ENCODE data around the gene ZCCHC2.

Gene ZCCHC2

DNA sequence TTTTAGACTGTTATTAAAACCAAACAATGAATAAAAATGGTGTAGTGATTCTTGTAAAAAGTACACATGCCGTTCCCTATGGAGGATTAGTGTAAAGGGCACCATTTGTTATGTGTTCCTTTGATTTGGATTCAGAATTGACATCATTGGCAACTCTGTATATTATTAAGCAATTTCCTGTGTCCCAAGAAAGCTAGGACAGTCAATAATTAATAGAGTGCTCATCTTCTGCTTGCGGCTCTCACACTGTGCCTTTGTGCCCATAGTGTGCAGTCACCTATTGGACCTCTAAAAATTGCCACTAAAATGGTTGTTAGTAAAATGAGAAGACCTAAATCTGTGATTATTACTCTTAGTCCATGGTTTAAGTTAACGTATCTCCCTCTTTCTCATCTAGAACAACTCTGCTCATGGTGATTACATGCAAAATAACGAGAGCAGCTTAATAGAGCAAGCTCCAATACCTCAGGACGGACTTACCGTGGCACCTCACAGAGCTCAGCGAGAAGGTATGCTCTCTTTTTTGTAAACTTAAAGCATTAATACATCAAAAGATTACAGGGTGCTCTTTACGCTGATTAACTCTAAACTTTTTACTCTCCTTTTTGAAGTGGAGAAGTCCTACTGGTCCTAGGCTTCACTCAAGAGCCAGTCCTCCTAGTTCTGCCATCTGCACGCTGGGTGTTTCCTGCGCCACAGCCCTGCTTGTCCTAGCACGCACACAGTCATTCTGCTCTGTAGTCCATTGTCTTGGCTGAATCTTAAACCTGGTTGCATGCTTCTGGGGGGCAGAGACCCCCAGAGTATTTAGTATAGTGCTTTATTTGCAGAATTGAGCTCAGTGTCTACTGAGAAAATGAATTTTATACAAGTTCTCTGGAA is 16.7 kb downstream of the ZCCHC2 start:
- no peak for DNase-seq

DNA sequence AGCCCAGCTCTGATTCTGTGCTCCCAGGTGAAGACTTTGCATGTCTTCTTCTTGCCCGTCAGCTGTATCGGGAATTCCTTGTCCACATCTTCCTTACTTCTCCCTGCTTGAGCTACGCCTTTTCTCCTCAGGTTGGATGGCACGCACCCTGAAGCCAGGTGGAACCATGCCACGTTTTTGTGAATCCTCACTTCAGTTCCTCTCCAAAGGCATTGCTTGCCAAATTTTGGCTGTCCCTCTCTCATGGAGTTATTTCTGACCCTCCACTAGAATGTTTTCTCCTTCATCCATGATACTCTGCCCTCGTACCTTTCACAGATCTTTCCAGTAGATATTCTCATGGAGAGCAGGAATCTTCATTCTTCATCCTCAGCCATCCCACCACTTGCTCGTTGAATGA is 20.2 kb downstream of the ZCCHC2 start:
- DNase-seq, result no peak

DNA sequence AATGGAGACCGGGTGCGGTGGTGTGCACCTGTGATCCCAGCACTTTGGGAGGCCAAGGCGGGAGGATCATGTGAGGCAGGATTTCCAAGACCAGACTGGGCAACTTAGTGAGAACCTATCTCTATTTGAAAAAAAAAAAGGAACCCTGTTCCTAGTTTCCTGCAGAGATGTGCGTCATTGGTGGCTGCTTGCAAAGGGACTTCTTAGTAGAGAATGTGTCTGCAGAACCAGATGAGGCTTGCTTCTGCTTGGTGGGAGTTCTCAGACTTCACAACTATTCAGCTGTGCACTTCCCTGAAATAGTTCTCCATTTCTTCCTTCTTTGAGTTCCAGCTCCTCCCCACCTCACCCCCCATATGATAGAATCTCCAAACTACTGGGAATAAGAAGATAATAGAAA is 22.3 kb downstream of the ZCCHC2 start:
- no peak for DNase-seq

DNA sequence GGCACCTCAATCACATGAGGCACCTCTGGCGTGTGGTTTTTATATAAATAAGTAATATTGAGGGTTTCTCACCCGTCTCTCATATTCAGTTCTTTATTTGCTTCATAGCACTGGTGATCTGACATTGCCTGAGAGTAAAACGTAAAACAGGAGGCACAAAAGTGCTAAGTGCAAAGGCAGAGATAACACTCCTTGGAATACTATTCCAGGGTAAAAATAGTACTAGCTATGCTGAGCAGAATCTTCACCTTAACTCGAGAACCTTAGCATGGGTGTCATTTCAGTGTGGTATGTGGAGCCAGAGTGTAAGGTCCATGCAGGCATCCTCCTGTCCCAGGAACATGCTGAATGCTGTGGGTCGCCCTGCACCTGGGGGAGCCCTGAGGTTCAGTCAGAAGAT is 26.9 kb downstream of the ZCCHC2 start:
- DNase-seq, result no peak

DNA sequence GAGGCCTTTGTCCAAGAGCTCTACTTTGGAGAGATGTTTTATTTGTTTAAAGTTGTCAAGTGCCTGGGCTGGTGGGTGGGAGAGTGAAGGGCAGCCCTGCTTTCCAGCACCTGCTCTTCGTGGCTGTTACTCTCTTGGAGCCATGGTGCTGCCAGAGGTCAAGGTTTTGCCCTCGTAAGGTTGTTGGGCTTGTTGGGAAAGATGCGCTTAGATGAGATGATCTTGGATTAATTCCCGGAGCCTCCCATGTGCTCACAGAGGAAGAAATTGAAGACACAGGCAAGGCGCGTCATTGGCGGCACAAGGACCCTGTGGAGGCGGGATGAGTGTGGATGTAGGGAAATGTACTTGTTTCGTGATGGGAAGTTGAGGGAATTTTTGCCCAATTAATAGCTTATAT is 27.9 kb downstream of the ZCCHC2 start:
- DNase-seq, result no peak

DNA sequence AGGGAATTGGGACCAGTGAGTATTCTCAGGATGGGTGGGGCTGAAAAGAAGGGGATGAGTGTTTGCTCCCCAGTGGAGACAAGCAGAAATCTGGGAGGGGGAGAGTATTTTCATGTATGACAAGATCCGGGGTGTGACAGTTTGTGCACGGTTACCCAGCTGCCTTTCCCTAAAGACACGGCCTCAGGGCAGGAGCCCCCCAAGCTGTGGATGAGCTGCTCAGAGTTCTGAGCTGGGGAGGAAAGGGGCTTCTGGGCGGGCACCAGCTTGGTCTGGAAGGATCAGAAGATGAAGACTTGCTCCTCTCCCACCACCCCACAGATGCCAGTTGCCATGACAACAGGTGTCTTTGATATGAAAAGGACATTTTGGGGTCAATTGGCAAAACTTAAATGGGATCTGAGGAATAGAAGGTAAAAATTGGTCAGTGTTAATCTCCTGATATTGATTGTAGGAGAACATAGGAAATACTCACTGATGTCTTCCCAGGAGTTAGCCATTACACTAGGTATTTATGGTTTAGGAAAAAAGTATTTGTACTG is 29.2 kb downstream of the ZCCHC2 start:
- no peak for DNase-seq

DNA sequence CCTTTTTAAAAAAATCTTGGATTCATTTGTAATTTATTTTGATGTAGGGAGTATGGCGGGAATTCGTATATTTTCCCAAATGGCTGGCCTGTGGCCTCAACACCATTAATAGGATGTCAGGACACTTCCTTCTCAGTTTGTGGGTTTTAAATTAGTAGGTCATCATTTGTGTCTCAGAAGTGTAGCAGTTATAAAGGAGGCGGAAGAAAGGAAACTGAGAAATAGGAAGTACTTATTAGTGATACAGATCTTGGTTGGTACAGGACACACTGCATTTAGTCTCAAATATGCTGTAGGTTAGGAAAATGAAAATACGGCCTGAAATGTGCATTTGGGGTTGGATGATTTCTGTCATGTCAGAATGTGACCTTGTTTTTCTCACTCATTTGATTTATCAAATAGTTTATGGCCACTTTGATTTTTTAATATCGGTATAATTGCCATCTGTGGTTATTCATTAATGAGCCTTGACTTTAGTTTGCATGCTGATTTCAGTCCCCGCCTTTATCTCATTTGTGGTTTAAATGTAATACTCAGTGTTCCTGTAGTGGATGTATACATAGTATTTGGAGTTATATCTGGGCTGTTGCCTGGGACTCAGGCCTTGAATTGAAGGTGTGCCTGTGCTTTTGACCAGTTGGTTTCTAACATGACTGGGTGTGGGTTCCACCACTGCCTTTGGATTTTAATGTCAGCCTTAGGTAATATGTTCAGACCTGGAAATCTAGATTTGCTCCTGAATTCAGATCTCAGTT is 31.4 kb downstream of the ZCCHC2 start:
- DNase-seq, result no peak

DNA sequence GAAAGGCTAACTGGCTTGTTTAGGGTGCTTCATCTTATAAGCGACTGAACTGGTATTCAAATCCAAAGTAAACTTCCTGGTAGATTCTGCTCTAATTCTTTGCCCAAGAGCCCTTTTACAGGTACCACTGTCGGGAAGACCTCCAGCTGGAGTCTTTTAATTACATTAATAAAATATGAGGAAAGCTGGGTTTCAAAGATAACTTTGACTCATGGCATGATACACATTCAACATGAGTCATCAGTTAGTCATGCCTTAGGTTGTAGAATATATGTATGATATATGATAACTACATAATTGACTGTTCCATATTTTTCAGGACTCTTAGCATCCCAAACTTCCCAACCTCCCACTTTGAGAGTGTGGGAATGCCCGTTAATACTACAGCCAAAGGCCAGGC is 32.3 kb downstream of the ZCCHC2 start:
- DNase-seq, result no peak

DNA sequence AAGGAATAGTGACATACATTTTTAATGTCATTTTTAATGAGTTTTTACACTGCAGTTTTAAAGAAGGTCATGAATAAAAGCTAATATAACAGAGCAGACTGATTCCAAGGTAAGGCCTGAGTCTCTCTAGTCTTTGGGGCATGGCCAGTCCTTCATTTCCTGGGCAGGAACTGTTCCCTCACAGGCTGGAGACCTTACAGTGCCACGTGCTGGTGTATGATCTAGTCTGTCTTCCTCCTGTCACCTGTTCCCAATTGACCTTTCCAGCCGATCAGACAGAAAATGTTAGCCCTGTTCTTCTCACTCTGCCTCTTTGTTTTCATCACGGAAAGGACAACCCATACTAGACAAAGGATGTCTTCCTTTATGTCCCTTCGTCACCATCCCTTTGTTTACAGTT is 33.6 kb downstream of the ZCCHC2 start:
- no peak for DNase-seq

DNA sequence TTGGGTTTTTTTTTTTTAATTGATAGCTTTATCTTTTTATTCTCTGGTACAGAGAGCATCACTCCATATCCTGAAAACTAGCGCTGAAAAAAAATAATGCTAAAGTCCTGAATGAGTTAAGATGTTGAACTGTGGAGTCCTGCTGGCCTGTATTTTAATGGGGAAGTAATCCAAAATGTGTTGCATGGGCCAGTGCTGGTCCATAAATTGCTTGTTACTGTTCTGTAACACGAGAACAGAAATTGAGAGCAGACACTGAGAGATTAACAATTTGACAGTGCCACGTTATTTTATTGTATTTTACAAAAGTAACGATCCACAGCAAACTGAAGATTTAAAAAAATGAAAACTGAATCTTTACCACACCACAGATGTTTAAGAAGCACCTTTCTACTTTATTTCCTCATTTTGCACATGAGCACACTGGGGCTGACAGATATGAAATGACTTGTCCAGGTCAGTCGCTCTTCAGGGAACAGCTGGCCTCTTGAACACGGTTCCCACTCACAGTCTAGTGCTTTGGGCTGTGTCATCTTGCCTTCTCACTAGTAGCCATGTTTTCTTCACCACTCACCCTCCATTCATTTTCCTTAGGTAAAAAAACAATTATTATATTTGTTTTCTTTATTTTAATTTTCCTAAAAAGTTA is 35.3 kb downstream of the ZCCHC2 start:
- no peak for DNase-seq

DNA sequence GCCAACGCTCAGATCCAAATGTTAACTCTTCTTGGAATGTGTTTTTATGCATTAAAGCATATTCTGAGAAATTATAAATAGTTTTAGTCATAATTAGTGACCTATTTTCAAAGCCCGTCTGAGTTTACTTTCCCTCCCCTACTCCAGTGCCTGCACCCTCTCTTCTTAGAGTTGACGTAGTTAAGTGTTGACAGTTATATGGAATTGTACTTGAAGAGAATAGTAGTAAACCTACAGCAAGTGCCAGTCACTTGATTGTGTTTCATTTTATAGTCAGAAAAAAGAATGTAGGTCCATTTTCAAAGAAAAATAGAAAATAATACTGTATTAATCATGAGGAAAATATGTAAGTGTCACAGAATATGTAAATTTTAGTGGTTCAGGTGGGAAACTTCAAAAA is 41.2 kb downstream of the ZCCHC2 start:
- no peak for DNase-seq

DNA sequence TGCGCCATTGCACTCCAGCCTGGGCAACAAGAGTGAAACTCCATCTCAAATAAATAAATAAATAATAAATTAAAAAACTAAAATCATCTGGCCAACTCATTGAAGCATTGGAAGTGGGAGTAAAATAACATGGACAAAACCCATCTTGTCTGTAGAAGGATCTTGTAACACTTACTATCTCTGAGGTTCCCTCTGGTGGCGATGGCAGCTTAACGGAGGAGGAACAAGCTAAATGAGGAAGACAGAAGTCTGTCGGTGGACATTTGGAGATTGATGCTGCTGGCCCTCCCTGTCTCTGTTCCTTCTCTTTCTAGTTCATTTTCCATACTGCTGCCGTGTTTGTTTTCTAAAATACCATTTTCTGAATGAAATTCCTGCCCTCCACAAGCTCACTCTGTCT is 43.4 kb downstream of the ZCCHC2 start:
- no peak for DNase-seq

DNA sequence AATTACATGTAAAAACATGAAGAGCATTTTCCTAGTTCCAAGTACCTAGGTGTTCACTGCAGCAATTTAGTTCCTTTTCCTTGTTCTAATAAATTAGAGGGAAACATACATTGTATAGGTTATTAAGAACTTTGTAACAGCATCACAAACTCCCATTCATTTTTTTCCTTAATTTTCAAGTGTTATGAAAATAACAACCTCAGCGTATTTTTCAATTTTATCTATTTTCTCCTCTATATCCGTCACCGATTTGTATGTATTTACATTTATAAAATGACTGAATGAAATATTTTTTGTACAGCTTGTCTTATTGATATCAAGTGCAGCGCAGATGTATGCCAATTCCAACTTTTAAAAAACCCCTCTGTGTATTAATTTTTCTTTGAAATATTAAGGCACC is 44.0 kb downstream of the ZCCHC2 start:
- no peak for DNase-seq

DNA sequence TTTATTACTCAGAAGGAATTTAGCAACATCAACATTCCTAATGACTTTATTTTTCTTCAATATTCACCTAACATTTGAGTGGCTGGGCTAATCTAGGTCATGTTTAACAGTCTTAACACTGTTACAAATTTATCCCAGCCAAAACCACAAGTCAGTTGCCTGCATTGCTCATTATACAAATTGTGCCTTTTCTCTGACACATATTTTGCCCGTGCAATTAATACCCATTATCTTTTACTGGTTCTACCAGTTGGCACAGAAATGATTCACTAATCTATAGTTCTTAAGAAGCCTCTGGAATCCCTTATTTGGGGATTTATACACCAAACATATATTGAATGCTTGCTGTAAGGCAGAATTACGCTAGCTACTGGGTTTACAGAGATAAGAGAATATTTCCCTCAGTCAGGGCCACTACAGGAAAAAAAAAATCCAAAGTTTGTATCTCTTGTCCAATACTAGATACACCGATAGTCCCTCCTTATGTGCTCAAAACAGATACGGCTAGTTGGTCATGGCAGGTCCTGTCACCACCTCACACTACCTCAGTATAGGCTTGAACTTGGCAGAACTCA is 46.3 kb downstream of the ZCCHC2 start:
- no peak for DNase-seq

DNA sequence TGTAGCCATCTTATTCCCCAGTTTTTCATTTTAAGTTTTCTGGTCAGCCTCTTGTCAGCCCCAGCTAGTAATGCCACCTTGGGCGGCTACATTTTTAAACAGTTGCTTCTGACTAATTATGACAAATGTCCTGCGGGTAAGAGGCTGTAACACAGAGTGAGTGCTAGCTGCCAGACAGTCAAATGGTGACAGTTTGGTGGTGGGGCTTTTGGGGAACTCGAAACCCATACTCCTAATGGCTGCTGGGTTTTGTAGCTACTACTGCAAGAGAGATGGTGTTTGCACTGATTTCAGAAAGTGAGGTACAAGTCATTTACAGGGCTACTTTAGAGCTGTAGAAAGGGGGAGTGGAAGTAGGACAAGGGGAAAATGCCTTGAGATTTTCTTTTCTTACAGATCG is 48.2 kb downstream of the ZCCHC2 start:
- DNase-seq, result no peak

DNA sequence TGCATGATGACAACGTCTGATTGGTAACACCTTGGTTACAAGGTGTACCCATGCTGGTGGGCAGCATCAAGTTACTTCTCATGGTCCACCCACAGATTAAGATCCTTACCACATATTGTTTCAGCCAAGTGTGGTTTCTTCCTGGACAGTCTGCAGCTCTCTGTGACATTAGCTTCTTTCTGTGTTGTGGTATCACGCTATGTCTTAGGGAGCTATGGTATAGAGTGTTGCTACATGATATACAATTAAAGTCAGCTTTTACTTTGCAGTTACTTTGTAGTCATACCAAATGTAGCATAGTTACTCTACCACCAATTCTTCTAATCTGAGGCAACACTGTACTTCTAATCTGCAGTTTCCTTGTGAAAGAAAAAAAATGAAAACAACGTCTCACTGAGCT is 48.8 kb downstream of the ZCCHC2 start:
- no peak for DNase-seq

DNA sequence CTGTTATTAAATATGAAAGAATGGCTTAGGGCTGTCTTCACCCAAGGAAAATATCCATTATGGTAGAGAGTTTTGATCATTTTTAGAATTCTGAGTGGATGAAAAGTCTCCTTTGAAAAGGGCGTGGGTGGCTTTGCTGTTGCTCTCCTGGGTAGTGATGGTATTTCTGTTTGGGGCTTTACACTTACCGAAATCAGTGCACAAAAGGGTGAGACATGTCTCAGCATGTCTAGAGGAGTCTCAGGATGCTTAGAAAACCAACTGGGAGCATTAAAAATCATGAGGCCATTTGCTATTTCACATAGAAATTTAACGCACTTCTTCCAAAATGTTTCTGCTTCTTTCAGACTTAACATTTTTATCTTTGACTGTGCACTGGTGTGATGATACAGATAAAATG is 49.6 kb downstream of the ZCCHC2 start:
- DNase-seq, result no peak

DNA sequence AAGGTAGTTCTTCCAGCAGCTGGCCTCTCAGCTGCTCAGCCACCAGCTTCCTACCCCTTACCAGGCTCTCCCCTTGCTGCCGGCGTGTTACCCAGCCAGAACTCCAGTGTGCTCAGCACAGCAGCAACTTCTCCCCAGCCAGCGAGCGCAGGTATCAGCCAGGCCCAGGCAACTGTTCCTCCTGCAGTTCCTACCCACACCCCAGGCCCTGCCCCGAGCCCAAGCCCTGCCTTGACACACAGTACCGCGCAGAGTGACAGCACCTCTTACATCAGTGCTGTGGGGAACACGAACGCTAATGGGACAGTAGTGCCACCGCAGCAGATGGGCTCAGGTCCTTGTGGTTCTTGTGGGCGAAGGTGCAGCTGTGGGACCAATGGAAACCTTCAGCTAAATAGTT is 52.0 kb downstream of the ZCCHC2 start:
- no peak for DNase-seq

DNA sequence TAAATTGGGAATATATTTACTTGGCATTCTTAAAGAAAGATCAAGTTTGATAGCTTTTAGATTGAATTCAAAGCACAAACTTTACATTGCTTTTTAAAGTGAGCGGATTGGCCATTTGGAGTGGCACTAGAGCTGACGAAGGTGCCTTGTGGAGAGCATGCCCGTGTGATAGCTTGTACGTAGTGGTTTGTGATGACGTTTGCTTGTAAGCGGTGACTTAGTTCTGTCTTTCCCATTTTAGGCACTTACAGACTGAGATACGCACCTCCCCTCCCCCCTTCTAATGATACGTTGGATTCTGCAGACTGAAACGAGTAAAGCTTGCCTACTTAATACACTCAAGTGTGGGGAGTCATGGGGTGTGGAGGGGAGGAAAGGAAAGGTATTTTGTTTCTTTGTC is 53.4 kb downstream of the ZCCHC2 start:
- DNase-seq, result no peak

DNA sequence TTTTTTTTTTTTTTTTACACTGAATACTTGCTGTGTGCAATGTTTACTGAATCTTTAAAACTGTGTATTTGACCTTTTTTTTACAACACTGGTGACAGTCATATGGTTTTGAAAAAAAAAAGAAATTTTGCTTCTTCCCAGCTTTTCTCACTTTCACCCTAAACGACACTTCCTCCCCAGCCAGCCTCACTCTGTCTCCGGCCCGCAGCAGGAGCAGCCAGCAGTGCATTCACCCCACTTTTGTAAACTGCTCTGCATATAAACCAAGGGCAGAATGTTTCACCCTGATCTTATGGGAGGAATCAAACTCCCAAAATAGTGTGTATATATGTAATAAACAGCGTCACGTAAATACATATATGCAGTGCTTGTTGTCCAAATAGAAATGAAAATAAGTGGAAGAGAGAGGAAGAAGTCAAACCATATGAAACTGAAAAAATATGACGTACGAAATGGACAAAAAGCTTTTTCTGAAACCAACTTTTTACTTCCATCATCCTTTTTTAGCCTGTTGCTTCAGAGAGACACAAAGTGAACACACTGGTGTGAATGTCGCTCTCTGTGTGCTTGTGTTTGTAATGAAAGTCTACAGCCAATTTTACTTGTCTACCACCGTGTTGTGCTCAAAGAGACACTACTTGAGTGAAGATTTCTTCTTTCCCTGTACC is 54.2 kb downstream of the ZCCHC2 start:
- no peak for DNase-seq

DNA sequence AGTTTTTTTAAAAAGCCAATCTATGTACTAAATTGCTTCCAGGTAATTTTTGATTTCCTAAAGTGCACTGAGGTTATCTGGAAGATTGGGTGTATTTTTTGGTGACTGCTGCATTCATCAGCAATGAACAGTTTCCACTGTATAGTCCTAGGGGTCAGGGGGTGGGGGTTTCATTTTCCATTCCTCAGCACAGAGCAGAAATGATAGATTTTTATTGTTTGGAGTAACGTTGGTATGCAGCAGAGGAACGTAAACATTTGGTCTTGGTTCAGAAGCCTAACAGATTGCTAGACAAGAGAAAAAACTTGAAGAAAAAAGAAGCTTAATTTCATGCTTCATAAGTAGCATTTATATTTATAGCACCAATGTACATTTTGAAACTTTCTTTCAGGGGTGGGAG is 54.9 kb downstream of the ZCCHC2 start:
- DNase-seq, result no peak

DNA sequence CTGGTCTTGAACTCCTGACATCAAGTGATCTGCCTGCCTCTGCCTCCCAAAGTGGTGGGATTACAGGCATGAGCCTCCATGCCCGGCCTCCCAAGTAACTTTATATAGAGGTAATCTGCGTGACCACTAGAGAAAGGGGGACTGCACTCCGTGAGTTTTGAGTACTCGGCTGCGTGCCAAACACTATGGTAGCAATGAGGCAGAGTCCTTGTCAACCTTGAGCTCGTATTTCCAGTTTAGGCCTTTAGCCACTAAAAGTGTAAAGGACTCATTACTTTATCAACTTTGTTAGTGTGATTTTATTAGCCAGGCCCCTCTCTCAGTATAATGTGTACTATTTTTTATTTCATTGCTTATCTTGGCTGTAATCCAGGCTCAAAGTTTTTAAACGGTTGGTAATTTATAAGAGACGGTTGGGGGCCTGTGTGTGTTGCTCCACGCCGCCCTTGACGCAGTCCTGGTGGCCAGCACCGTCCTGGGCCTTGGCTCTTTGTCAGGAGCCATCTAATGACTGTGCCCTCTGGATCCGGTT is 56.2 kb downstream of the ZCCHC2 start:
- no peak for DNase-seq

DNA sequence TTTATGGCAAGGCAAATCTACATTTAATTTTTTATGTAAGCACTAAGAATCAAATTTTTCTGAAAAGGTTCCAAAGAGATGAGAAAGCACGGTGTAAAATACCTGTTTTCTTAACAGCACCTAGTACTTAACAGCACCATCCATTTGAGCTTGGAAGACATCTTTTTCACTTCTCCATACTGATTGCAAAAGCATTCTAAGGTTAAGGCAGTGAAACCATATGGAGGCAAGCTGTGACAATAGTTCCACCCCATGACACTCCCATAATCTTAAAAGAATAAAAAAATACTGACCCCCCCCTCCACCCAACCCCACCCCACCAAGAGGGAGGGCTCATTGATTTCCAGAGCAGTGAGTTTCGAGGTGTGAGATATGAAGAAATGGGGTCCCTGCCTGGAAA is 60.6 kb downstream of the ZCCHC2 start:
- no peak for DNase-seq
